ENCODE results near the gene ATP8A2. TPM values are rescaled to one million over a fixed set of nuclear protein-coding genes. Genes with fewer than 3 reads are reported as not detected.

ATP8A2 gene
- total RNA-seq, 4 donors from 2014 or later: not detected

- no peaks in the 10 kb centered on the region for H3K36me3 ChIP-seq
- H3K27me3 ChIP-seq: no peaks in the 10 kb centered on the region
- H3K27ac ChIP-seq: no peak overlapping the region
- in situ Hi-C loops (cut with MboI; ENCODE audit: low sequenced_read_pairs in 4 of 4): no loop called here
- DNase-seq: no peak
- no peak overlapping the region for H3K4me3 ChIP-seq
- TF ChIP-seq CTCF (IDR thresholded peaks at IDR 0.05 in 4 of 5, conservative IDR thresholded peaks at IDR 0.05 in 1 of 5): no peak
- no peak for TF ChIP-seq POLR2A (IDR thresholded peaks at IDR 0.05)
- intact Hi-C loops (cut with DNase I; ENCODE audit: low total_unique reads): no loop called here
- H3K9me3 ChIP-seq: no peaks in the 10 kb centered on the region
- no peaks in the 10 kb centered on the region for H3K4me1 ChIP-seq
- no peak for ATAC-seq
Observed at GRCh38 chr13:25857830-25858229, 486.1 kb downstream of the ATP8A2 start.

- no peaks in the 10 kb centered on the region for H3K9me3 ChIP-seq
- no peaks in the 10 kb centered on the region for H3K4me1 ChIP-seq
- no peak for ATAC-seq
- TF ChIP-seq POLR2A (IDR thresholded peaks at IDR 0.05) (no peak), CTCF (IDR thresholded peaks at IDR 0.05 in 4 of 5, conservative IDR thresholded peaks at IDR 0.05 in 1 of 5) (no peak)
- in situ Hi-C loops (cut with MboI; ENCODE audit: low sequenced_read_pairs in 4 of 4) (no loop called here), intact Hi-C loops (cut with DNase I; ENCODE audit: low total_unique reads) (no loop called here)
- no peak overlapping the region for H3K27ac ChIP-seq
- DNase-seq: no peak
- no peaks in the 10 kb centered on the region for H3K36me3 ChIP-seq
- H3K4me3 ChIP-seq: no peak overlapping the region
- H3K27me3 ChIP-seq: no peaks in the 10 kb centered on the region
Observed at GRCh38 chr13:25859528-25859927, 487.8 kb downstream of the ATP8A2 start.

- TF ChIP-seq POLR2A (IDR thresholded peaks at IDR 0.05) (no peak), CTCF (IDR thresholded peaks at IDR 0.05 in 4 of 5, conservative IDR thresholded peaks at IDR 0.05 in 1 of 5) (no peak)
Observed at GRCh38 chr13:25860265-25860664, 488.5 kb downstream of the ATP8A2 start.

GRCh38 chr13:25860862-25861261 is 489.1 kb downstream of the ATP8A2 start:
- Histone ChIP-seq H3K4me3 (no peak overlapping the region), H3K9me3 (no peaks in the 10 kb centered on the region), H3K27ac (no peak overlapping the region), H3K4me1 (no peaks in the 10 kb centered on the region), H3K36me3 (no peaks in the 10 kb centered on the region), H3K27me3 (no peaks in the 10 kb centered on the region)
- ATAC-seq: no peak
- intact Hi-C loops (cut with DNase I; ENCODE audit: low total_unique reads) (no loop called here), in situ Hi-C loops (cut with MboI; ENCODE audit: low sequenced_read_pairs in 4 of 4) (no loop called here)
- no peak for DNase-seq
- TF ChIP-seq CTCF (IDR thresholded peaks at IDR 0.05 in 4 of 5, conservative IDR thresholded peaks at IDR 0.05 in 1 of 5) (no peak), POLR2A (IDR thresholded peaks at IDR 0.05) (no peak)

More at GRCh38 chr13:25860265-25860664, 488.5 kb downstream of the ATP8A2 start:
- no peak for DNase-seq
- no peaks in the 10 kb centered on the region for H3K36me3 ChIP-seq
- no peaks in the 10 kb centered on the region for H3K27me3 ChIP-seq
- ATAC-seq: no peak
- H3K4me3 ChIP-seq: no peak overlapping the region
- intact Hi-C loops (cut with DNase I; ENCODE audit: low total_unique reads) (no loop called here), in situ Hi-C loops (cut with MboI; ENCODE audit: low sequenced_read_pairs in 4 of 4) (no loop called here)
- H3K9me3 ChIP-seq: no peaks in the 10 kb centered on the region
- no peak overlapping the region for H3K27ac ChIP-seq
- H3K4me1 ChIP-seq: no peaks in the 10 kb centered on the region

- in situ Hi-C loops (cut with MboI; ENCODE audit: low sequenced_read_pairs in 4 of 4) (no loop called here), intact Hi-C loops (cut with DNase I; ENCODE audit: low total_unique reads) (no loop called here)
- H3K4me3 ChIP-seq: no peak overlapping the region
- no peaks in the 10 kb centered on the region for H3K4me1 ChIP-seq
- no peak for TF ChIP-seq CTCF (IDR thresholded peaks at IDR 0.05 in 4 of 5, conservative IDR thresholded peaks at IDR 0.05 in 1 of 5)
- TF ChIP-seq POLR2A (IDR thresholded peaks at IDR 0.05): no peak
- H3K27ac ChIP-seq: no peak overlapping the region
- H3K36me3 ChIP-seq: no peaks in the 10 kb centered on the region
- ATAC-seq: no peak
- H3K27me3 ChIP-seq: no peaks in the 10 kb centered on the region
- H3K9me3 ChIP-seq: no peaks in the 10 kb centered on the region
- DNase-seq: no peak
Observed at GRCh38 chr13:25862156-25862555, 490.4 kb downstream of the ATP8A2 start.
